ENCODE measurements around the gene SLC22A6. TPM values are rescaled to one million over a fixed set of nuclear protein-coding genes. Genes with fewer than 3 reads are reported as not detected.
"Not testable (repeated sequence)": the region's sequence is repeated elsewhere in the genome, so short reads cannot be mapped to it uniquely, and the experiment has no call there.

SLC22A6 gene
- total and polyA plus RNA-seq, 7 experiments from 2014 or later, result not detected

DNA sequence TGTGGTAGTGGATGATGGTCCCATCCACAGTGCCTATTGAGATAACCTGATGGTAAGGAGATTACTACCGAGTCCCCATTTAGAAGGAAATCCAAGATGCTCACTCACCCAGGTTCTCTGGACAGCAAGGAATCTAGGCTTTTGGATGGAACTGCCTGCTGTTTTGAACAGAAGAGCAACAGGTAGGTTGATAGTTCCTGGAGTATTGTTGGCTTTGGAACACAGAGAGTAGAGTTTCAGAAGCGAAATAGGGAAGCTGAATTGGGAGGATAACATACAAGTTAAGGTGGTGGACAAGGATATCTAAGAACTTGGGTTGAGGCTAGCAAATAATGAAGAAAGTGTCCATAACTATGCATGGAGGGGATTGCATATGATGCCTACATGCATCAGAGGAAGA, 27.6 kb downstream of the SLC22A6 start:
- ATAC-seq (no peak), DNase-seq (no peak)
- POLR2A ChIA-PET, result no interaction called here
- peaks cover 0 to 6% (median 0%) of the 10 kb centered on the region in 7 donors for H3K4me1 Mint-ChIP-seq
- H3K36me3 ChIP-seq (ENCODE audit: control insufficient read depth in 2 of 3, insufficient read depth in 3 of 3, low read length in 3 of 3), result no peaks in the 10 kb centered on the region
- no peak overlapping the region for H3K27ac Mint-ChIP-seq
- H3K27me3 Mint-ChIP-seq, result peaks cover 0 to 20% (median 8%) of the 10 kb centered on the region in 5 donors
- intact Hi-C loops (cut with micrococcal nuclease), result no loop called here
- H3K36me3 Mint-ChIP-seq, result no peaks in the 10 kb centered on the region
- H3K9me3 Mint-ChIP-seq, result peaks cover 0 to 1% (median 0%) of the 10 kb centered on the region in 11 donors
- H3K4me3 Mint-ChIP-seq, result no peak overlapping the region
- H3K27me3 ChIP-seq (ENCODE audit: control insufficient read depth in 2 of 2, insufficient read depth in 2 of 2, low read length in 2 of 2), result no peaks in the 10 kb centered on the region
- no peak overlapping the region for H3K27ac ChIP-seq (ENCODE audit: low read depth, low read length)
- CTCF ChIA-PET, result no interaction called here
- H3K9me3 ChIP-seq (ENCODE audit: control insufficient read depth in 2 of 3, low read length in 3 of 3), result no peaks in the 10 kb centered on the region
- no peaks in the 10 kb centered on the region for H3K4me1 ChIP-seq (ENCODE audit: control insufficient read depth in 2 of 2, insufficient read depth in 2 of 2, low read length in 2 of 2)
- H3K4me3 ChIP-seq (ENCODE audit: low read length), result no peak overlapping the region

DNA sequence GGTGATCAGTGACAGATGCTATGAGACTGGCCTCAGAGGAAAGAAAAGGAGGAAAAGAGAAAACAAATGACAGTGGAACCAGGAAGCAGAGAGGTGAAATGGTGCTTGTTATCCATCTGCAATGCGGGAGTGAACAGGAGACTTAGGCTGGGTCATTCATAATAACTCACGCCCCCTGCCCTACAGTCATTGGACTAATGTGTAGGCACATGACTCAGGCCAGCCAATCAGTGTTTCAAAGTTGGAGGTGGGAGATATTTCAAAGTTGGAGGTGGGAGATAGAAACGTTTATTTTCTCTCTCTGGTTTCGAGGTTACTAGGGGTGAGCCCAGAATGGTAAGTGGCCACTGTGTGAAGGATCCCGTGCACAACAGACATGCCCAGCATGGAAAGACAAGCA, 30.3 kb downstream of the SLC22A6 start:
- POLR2A ChIA-PET, result no interaction called here
- CTCF ChIA-PET, result no interaction called here
- Mint-ChIP-seq H3K27ac (no peak overlapping the region), H3K4me1 (peaks cover 0 to 6% (median 0%) of the 10 kb centered on the region in 7 donors), H3K4me3 (no peak overlapping the region), H3K9me3 (no peaks in the 10 kb centered on the region), H3K36me3 (no peaks in the 10 kb centered on the region), H3K27me3 (peaks cover 8 to 33% (median 9%) of the 10 kb centered on the region in 5 donors)
- H3K27ac ChIP-seq (ENCODE audit: low read depth, low read length), result no peak overlapping the region
- DNase-seq (no peak), ATAC-seq (no peak)
- H3K9me3 ChIP-seq (ENCODE audit: control insufficient read depth in 2 of 3, low read length in 3 of 3), result no peaks in the 10 kb centered on the region
- H3K4me1 ChIP-seq (ENCODE audit: control insufficient read depth in 2 of 2, insufficient read depth in 2 of 2, low read length in 2 of 2), result no peaks in the 10 kb centered on the region
- H3K27me3 ChIP-seq (ENCODE audit: control insufficient read depth in 2 of 2, insufficient read depth in 2 of 2, low read length in 2 of 2), result no peaks in the 10 kb centered on the region
- intact Hi-C loops (cut with micrococcal nuclease), result no loop called here
- H3K36me3 ChIP-seq (ENCODE audit: control insufficient read depth in 2 of 3, insufficient read depth in 3 of 3, low read length in 3 of 3), result no peaks in the 10 kb centered on the region
- no peak overlapping the region for H3K4me3 ChIP-seq (ENCODE audit: low read length)

DNA sequence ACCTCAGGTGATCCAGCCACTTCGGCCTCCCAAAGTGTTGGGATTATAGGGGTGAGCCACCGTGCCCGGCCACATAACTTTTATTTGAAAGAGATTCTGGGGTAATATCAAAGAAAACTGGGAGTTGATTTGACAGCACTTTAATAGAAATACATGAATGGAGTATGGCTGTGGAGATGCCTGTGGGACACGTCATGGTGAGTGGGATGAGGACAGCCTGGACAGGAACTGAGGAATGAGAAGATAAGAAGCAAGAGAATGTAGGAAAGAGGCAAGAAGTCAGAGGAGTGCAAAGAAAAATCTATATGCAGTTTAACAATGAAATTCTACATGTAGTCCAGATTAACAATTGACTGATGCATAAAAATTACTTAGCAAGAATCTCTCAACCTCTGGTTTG, 31.0 kb downstream of the SLC22A6 start:
- POLR2A ChIA-PET, result no interaction called here
- intact Hi-C loops (cut with micrococcal nuclease), result no loop called here

DNA sequence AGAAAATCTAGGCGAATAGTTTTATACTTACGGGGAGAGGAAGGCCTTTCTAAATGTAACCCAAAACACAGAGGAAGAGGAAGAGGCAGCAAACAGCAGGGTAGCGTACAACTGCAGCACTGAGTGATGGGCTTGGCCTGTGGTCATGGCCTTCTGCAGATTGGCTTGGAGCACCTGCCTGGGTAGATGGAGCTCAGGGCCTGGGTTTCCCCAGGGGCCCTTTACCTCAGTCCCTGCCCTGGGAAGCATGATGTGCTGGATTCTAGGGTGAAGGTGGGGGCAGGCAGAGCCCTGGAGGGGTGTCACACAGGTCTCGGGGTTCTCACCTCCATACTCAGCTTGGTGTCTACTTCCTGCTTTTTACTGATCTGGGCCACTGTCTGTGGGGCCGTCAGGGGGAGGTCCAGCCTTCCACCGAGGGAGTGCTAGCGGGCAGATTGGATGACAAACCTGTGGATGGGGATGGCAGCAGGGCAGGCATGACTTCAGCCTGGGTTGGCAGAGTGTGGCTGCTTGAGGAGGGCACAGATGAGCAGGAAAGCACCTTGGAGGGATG, 35.9 kb downstream of the SLC22A6 start:
- no peaks in the 10 kb centered on the region for H3K4me1 Mint-ChIP-seq
- CTCF ChIA-PET, result no interaction called here

More for the DNA sequence above, 31.0 kb downstream of the SLC22A6 start:
- Mint-ChIP-seq H3K27me3 (peaks cover 8 to 36% (median 9%) of the 10 kb centered on the region in 5 donors), H3K36me3 (no peaks in the 10 kb centered on the region), H3K4me3 (no peak overlapping the region), H3K9me3 (no peaks in the 10 kb centered on the region), H3K4me1 (peaks cover 0 to 3% (median 0%) of the 10 kb centered on the region in 7 donors), H3K27ac (no peak overlapping the region)
- Histone ChIP-seq H3K9me3 (ENCODE audit: control insufficient read depth in 2 of 3, low read length in 3 of 3) (no peaks in the 10 kb centered on the region), H3K36me3 (ENCODE audit: control insufficient read depth in 2 of 3, insufficient read depth in 3 of 3, low read length in 3 of 3) (no peaks in the 10 kb centered on the region), H3K4me1 (ENCODE audit: control insufficient read depth in 2 of 2, insufficient read depth in 2 of 2, low read length in 2 of 2) (no peaks in the 10 kb centered on the region), H3K4me3 (ENCODE audit: low read length) (no peak overlapping the region), H3K27me3 (ENCODE audit: control insufficient read depth in 2 of 2, insufficient read depth in 2 of 2, low read length in 2 of 2) (no peaks in the 10 kb centered on the region), H3K27ac (ENCODE audit: low read depth, low read length) (no peak overlapping the region)
- ATAC-seq (no peak), DNase-seq (no peak)
- CTCF ChIA-PET, result no interaction called here

DNA sequence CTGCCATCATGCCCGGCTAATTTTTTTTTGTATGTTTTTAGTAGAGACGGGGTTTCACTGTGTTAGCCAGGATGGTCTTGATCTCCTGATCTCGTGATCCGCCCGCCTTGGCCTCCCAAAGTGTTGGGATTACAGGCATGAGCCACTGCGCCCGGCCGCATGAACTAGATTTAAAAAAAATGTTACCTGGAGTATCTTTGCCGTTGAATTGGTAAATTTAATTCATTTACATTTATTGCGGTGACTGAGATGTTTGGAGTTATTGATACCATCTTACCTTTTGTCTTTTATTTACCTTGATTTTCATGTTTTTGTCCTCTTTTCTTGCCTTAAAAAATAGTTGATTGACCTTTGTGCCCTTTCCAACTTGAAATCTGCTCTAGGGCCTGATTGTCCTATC, 39.2 kb downstream of the SLC22A6 start:
- DNase-seq; H3K27ac ChIP-seq (ENCODE audit: low read depth, low read length); H3K27me3 ChIP-seq (ENCODE audit: control insufficient read depth in 2 of 2, insufficient read depth in 2 of 2, low read length in 2 of 2); ATAC-seq; intact Hi-C loops (cut with micrococcal nuclease); H3K4me3 ChIP-seq (ENCODE audit: low read length); H3K4me1 ChIP-seq (ENCODE audit: control insufficient read depth in 2 of 2, insufficient read depth in 2 of 2, low read length in 2 of 2); H3K36me3 Mint-ChIP-seq; POLR2A ChIA-PET; H3K4me3 Mint-ChIP-seq; H3K27ac Mint-ChIP-seq; H3K9me3 Mint-ChIP-seq; H3K4me1 Mint-ChIP-seq; CTCF ChIA-PET; H3K9me3 ChIP-seq (ENCODE audit: control insufficient read depth in 2 of 3, low read length in 3 of 3); H3K36me3 ChIP-seq (ENCODE audit: control insufficient read depth in 2 of 3, insufficient read depth in 3 of 3, low read length in 3 of 3): not testable (repeated sequence)
- H3K27me3 Mint-ChIP-seq, result peaks cover 0 to 27% (median 21%) of the 10 kb centered on the region in 5 donors

More for the DNA sequence above, 35.9 kb downstream of the SLC22A6 start:
- intact Hi-C loops (cut with micrococcal nuclease), result no loop called here
- DNase-seq (peak in 1 of 9 donors; percentile 3), ATAC-seq (no peak)
- H3K4me1 ChIP-seq (ENCODE audit: control insufficient read depth in 2 of 2, insufficient read depth in 2 of 2, low read length in 2 of 2), result no peaks in the 10 kb centered on the region
- no peak overlapping the region for H3K4me3 ChIP-seq (ENCODE audit: low read length)
- Mint-ChIP-seq H3K27ac (no peak overlapping the region), H3K4me3 (no peak overlapping the region), H3K27me3 (peaks cover 0 to 35% (median 18%) of the 10 kb centered on the region in 5 donors), H3K9me3 (peaks cover 0 to 2% (median 0%) of the 10 kb centered on the region in 11 donors), H3K36me3 (no peaks in the 10 kb centered on the region)
- POLR2A ChIA-PET, result interaction anchor here (0.8 kb wide), 1 partner anchor 56 kb away, joined by 4 read pairs; no protein-coding TSS in a partner anchor
- H3K9me3 ChIP-seq (ENCODE audit: control insufficient read depth in 2 of 3, low read length in 3 of 3), result no peaks in the 10 kb centered on the region
- no peak overlapping the region for H3K27ac ChIP-seq (ENCODE audit: low read depth, low read length)
- H3K27me3 ChIP-seq (ENCODE audit: control insufficient read depth in 2 of 2, insufficient read depth in 2 of 2, low read length in 2 of 2), result no peaks in the 10 kb centered on the region
- no peaks in the 10 kb centered on the region for H3K36me3 ChIP-seq (ENCODE audit: control insufficient read depth in 2 of 3, insufficient read depth in 3 of 3, low read length in 3 of 3)

DNA sequence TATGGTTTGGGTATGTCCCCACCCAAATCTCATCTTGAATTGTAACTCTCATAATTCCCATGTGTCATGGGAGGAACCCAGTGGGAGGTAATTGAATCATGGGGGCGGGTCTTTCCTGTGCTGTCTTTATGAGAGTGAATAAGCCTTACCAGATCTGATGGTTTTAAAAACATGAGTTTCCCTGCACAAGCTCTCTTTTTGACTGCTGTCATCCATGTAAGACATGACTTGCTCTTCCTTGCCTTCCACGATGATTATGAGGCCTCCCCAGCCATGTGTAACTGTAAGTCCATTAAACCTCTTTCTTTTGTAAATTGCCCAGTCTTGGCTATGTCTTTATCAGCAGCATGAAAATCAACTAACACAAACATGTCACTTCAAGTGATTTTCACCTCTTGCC, 47.2 kb downstream of the SLC22A6 start:
- H3K27ac Mint-ChIP-seq; H3K4me3 Mint-ChIP-seq; H3K4me1 ChIP-seq (ENCODE audit: control insufficient read depth in 2 of 2, insufficient read depth in 2 of 2, low read length in 2 of 2); POLR2A ChIA-PET; H3K9me3 ChIP-seq (ENCODE audit: control insufficient read depth in 2 of 3, low read length in 3 of 3); H3K36me3 Mint-ChIP-seq; H3K27ac ChIP-seq (ENCODE audit: low read depth, low read length); H3K9me3 Mint-ChIP-seq; H3K27me3 Mint-ChIP-seq; DNase-seq; H3K36me3 ChIP-seq (ENCODE audit: control insufficient read depth in 2 of 3, insufficient read depth in 3 of 3, low read length in 3 of 3); intact Hi-C loops (cut with micrococcal nuclease); H3K27me3 ChIP-seq (ENCODE audit: control insufficient read depth in 2 of 2, insufficient read depth in 2 of 2, low read length in 2 of 2); H3K4me1 Mint-ChIP-seq; H3K4me3 ChIP-seq (ENCODE audit: low read length); ATAC-seq: not testable (repeated sequence)
- CTCF ChIA-PET, result interaction anchor here (1.0 kb wide), 1 partner anchor 9 kb away, joined by 3 read pairs; no protein-coding TSS in a partner anchor

DNA sequence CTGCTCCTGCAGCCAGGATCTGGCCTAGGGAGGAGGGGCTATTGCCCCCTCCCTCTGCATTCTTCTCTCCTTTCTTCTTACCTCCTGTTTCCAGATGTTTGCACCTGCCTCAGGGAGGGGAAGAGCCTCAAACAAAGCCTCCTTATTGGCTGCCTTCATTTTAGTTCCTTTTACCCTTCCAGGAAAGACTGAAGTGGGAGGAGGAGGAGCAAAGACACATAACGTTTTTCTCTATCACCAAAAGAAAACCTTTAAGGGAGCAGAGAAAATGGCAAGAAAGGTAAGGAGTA, 50.3 kb downstream of the SLC22A6 start:
- CTCF ChIA-PET, result no interaction called here
- intact Hi-C loops (cut with micrococcal nuclease), result no loop called here
- DNase-seq, result no peak
- H3K9me3 ChIP-seq (ENCODE audit: control insufficient read depth in 2 of 3, low read length in 3 of 3), result no peaks in the 10 kb centered on the region
- H3K4me3 ChIP-seq (ENCODE audit: low read length), result no peak overlapping the region
- H3K36me3 ChIP-seq (ENCODE audit: control insufficient read depth in 2 of 3, insufficient read depth in 3 of 3, low read length in 3 of 3), result no peaks in the 10 kb centered on the region
- H3K27me3 ChIP-seq (ENCODE audit: control insufficient read depth in 2 of 2, insufficient read depth in 2 of 2, low read length in 2 of 2), result no peaks in the 10 kb centered on the region
- H3K27ac Mint-ChIP-seq, result no peak overlapping the region
- H3K27ac ChIP-seq (ENCODE audit: low read depth, low read length), result no peak overlapping the region
- peaks cover 21 to 27% (median 24%) of the 10 kb centered on the region in 5 donors for H3K27me3 Mint-ChIP-seq
- H3K4me1 ChIP-seq (ENCODE audit: control insufficient read depth in 2 of 2, insufficient read depth in 2 of 2, low read length in 2 of 2), result no peaks in the 10 kb centered on the region
- POLR2A ChIA-PET, result no interaction called here
- H3K36me3 Mint-ChIP-seq, result peaks cover 0 to 4% (median 0%) of the 10 kb centered on the region in 5 donors
- no peak overlapping the region for H3K4me3 Mint-ChIP-seq
- peaks cover 0 to 7% (median 4%) of the 10 kb centered on the region in 11 donors for H3K9me3 Mint-ChIP-seq
- H3K4me1 Mint-ChIP-seq, result no peaks in the 10 kb centered on the region
- no peak for ATAC-seq
